H1 (cell line): Measurements from ENCODE around the gene SLC7A10. TPM values are rescaled to one million over a fixed set of nuclear protein-coding genes. Genes with fewer than 3 reads are reported as not detected.
A peak's percentile ranks its signal among the peaks of the same experiment; 100 is the strongest.

Experiments used
- CTCF ChIA-PET: fragments of 300-600 bp; sonication (Branson Sonifier 250); formaldehyde crosslinking; loops from one replicate; lab custom pipeline; 2021; ENCODE audit not compliant: partially characterized antibody; lab: Charles Lee
- POLR2A ChIA-PET: fragments of 300-600 bp; sonication (Branson Sonifier 250); formaldehyde crosslinking; loops from one replicate; lab custom pipeline; 2021; ENCODE audit warnings: inconsistent platforms; ENCODE audit not compliant: partially characterized antibody; lab: Charles Lee
- DNase-seq, 2 experiments: peaks; one replicate each; pipeline versions ENCODE4 v3.0.0 to v3.0.0-alpha.2; 2010 to 2022; ENCODE audit warnings: low spot score in 2 of 2, low read depth in 1 of 2, mixed read lengths in 1 of 2
- FAIRE-seq: peaks from 2 replicates; lab custom pipeline; 2011; peaks lifted over from hg19 to GRCh38; lab: Jason Lieb, UNC
- H2AFZ ChIP-seq: 2 replicates; pipeline ENCODE4 v1.8.1; 2012; ENCODE audit warnings: low read length, inconsistent platforms
- H2AK5ac ChIP-seq: 2 replicates; pipeline ENCODE4 v1.6.1; 2013; ENCODE audit warnings: low read depth, low read length
- H2BK120ac ChIP-seq: replicated peaks from 2 replicates; pipeline ENCODE3; 2013; ENCODE audit warnings: low read depth, low read length, inconsistent platforms
- H2BK12ac ChIP-seq: 2 replicates; pipeline ENCODE4 v1.6.1; 2013; ENCODE audit warnings: low read depth, low read length
- H2BK15ac ChIP-seq: 2 replicates; pipeline ENCODE4 v1.6.1; 2013; ENCODE audit warnings: low read length
- H2BK20ac ChIP-seq: 2 replicates; pipeline ENCODE4 v1.6.1; 2013; ENCODE audit warnings: low read length
- H2BK5ac ChIP-seq: 2 replicates; pipeline ENCODE4 v1.6.1; 2013; ENCODE audit warnings: low read depth, low read length
- H3K14ac ChIP-seq: 2 replicates; pipeline ENCODE4 v1.6.1; 2013; ENCODE audit warnings: inconsistent platforms; ENCODE audit not compliant: insufficient read length
- H3K18ac ChIP-seq: 2 replicates; pipeline ENCODE4 v1.6.1; 2013; ENCODE audit warnings: low read length; ENCODE audit errors: extremely low read depth
- H3K23ac ChIP-seq: 2 replicates; pipeline ENCODE4 v1.6.1; 2013; ENCODE audit warnings: inconsistent platforms; ENCODE audit not compliant: insufficient read length
- H3K23me2 ChIP-seq: 2 replicates; pipeline ENCODE4 v1.6.1; 2013; ENCODE audit warnings: low read depth, low read length
- H3K27ac ChIP-seq: 2 replicates; pipeline ENCODE4 v1.6.1; 2011; ENCODE audit warnings: low read depth, low read length, inconsistent platforms
- H3K27me3 ChIP-seq, 4 experiments: replicated peaks in 1 of 4; 1 replicate in 1 of 4; 2 replicates in 3 of 4; pipeline versions ENCODE4 v1.6.1 to v1.8.1; 2011 to 2013; ENCODE audit warnings: low read length in 3 of 4, mild to moderate bottlenecking in 3 of 4, inconsistent platforms in 2 of 4, mixed read lengths in 2 of 4, moderate library complexity in 1 of 4; ENCODE audit not compliant: control insufficient read depth in 3 of 4, insufficient read depth in 3 of 4; ENCODE audit errors: extremely low read depth in 1 of 4
- H3K36me3 ChIP-seq, 4 experiments: 2 replicates each; pipeline versions ENCODE4 v1.6.1 to v1.8.1; 2011 to 2013; ENCODE audit warnings: mild to moderate bottlenecking in 4 of 4, low read length in 3 of 4, moderate library complexity in 2 of 4, control low read depth in 1 of 4, inconsistent platforms in 1 of 4; ENCODE audit not compliant: insufficient read depth in 4 of 4, control insufficient read depth in 2 of 4
- H3K4ac ChIP-seq: replicated peaks from 2 replicates; pipeline ENCODE3; 2013; ENCODE audit warnings: low read length, low read depth, mixed read lengths, inconsistent platforms; ENCODE audit not compliant: insufficient read length
- H3K4me1 ChIP-seq, 4 experiments: replicated peaks in 1 of 4; 1 replicate in 1 of 4; 2 replicates in 3 of 4; pipeline versions ENCODE4 v1.6.1 to v1.8.1; 2011 to 2013; ENCODE audit warnings: low read length in 3 of 4, inconsistent platforms in 2 of 4, mixed read lengths in 1 of 4; ENCODE audit not compliant: insufficient read depth in 4 of 4, control insufficient read depth in 3 of 4
- H3K4me2 ChIP-seq, 2 experiments: 2 replicates each; pipeline versions ENCODE4 v1.6.1 to v1.8.1; 2011 to 2013; ENCODE audit warnings: low read depth in 2 of 2, low read length in 2 of 2, control low read depth in 1 of 2, inconsistent platforms in 1 of 2, mild to moderate bottlenecking in 1 of 2; ENCODE audit not compliant: insufficient read depth in 1 of 2
- H3K4me3 ChIP-seq, 4 experiments: fragments of 200-600, 300-600 bp in 1 of 4; sonication (generic), shearing (Covaris generic), sonication (Bioruptor Twin) in 1 of 4; 2 replicates each; pipeline versions ENCODE4 v1.5.1 to v1.8.1; 2011 to 2016; ENCODE audit warnings: low read length in 4 of 4, low read depth in 3 of 4, control low read depth in 2 of 4, inconsistent platforms in 2 of 4, mild to moderate bottlenecking in 2 of 4, mixed read lengths in 1 of 4, moderate library complexity in 1 of 4; ENCODE audit not compliant: insufficient read depth in 2 of 4; ENCODE audit errors: extremely low read depth in 1 of 4
- H3K56ac ChIP-seq: replicated peaks from 2 replicates; pipeline ENCODE3; 2013; ENCODE audit warnings: low read depth, mild to moderate bottlenecking, mixed read lengths, low read length, inconsistent platforms; ENCODE audit not compliant: insufficient read length
- H3K79me1 ChIP-seq: 2 replicates; pipeline ENCODE4 v1.6.1; 2013; ENCODE audit warnings: low read depth, low read length, control low read depth
- H3K79me2 ChIP-seq, 2 experiments: 2 replicates each; pipeline versions ENCODE4 v1.6.1 to v1.8.1; 2012 to 2013; ENCODE audit warnings: low read length in 2 of 2, mild to moderate bottlenecking in 2 of 2, inconsistent platforms in 1 of 2; ENCODE audit not compliant: insufficient read depth in 2 of 2, control insufficient read depth in 1 of 2
- H3K9ac ChIP-seq, 4 experiments: replicated peaks in 1 of 4; 1 replicate in 1 of 4; 2 replicates in 3 of 4; pipeline versions ENCODE4 v1.6.1 to v1.8.1; 2011 to 2013; ENCODE audit warnings: low read depth in 3 of 4, low read length in 3 of 4, control low read depth in 2 of 4, mild to moderate bottlenecking in 2 of 4, moderate library complexity in 2 of 4, inconsistent platforms in 1 of 4; ENCODE audit errors: extremely low read depth in 1 of 4
- H3K9me3 ChIP-seq, 2 experiments: 2 replicates each; pipeline versions ENCODE4 v1.6.1 to v1.8.1; 2012 to 2013; ENCODE audit warnings: mild to moderate bottlenecking in 2 of 2, moderate library complexity in 2 of 2, control low read depth in 1 of 2, inconsistent platforms in 1 of 2, low read depth in 1 of 2, low read length in 1 of 2, mixed read lengths in 1 of 2; ENCODE audit not compliant: insufficient read depth in 2 of 2
- H4K20me1 ChIP-seq, 2 experiments: replicated peaks in 1 of 2; 2 replicates each; pipeline versions ENCODE3 to v1.8.1; 2011 to 2013; ENCODE audit warnings: inconsistent platforms in 2 of 2, low read length in 2 of 2, mild to moderate bottlenecking in 1 of 2; ENCODE audit not compliant: insufficient read depth in 2 of 2, control insufficient read depth in 1 of 2
- H4K5ac ChIP-seq: 2 replicates; pipeline ENCODE4 v1.6.1; 2013; ENCODE audit warnings: low read length, low read depth, mixed read lengths, inconsistent platforms; ENCODE audit not compliant: insufficient read length
- H4K8ac ChIP-seq: 2 replicates; pipeline ENCODE4 v1.8.0; 2013; ENCODE audit warnings: mild to moderate bottlenecking, moderate library complexity, low read length, inconsistent platforms; ENCODE audit not compliant: insufficient read depth; ENCODE audit errors: extremely low read depth
- H4K91ac ChIP-seq: replicated peaks from 2 replicates; pipeline ENCODE3; 2013; ENCODE audit warnings: low read length, mixed read lengths, inconsistent platforms; ENCODE audit not compliant: insufficient read length
- KDM5A ChIP-seq: fragments of 200-600 bp; IDR thresholded peaks from 2 replicates; pipeline ENCODE4 v1.7.1; 2012; ENCODE audit warnings: mild to moderate bottlenecking, low read length, inconsistent platforms, mixed read lengths
- NANOG ChIP-seq: IDR thresholded peaks from 2 replicates; pipeline ENCODE4 v1.6.1; 2011; ENCODE audit warnings: low read length, low read depth, mild to moderate bottlenecking, inconsistent platforms; ENCODE audit not compliant: insufficient read depth, poor library complexity, severe bottlenecking
- NRF1 ChIP-seq: IDR thresholded peaks from 2 replicates; pipeline ENCODE4 v1.6.1; 2011; ENCODE audit warnings: mild to moderate bottlenecking, low read depth, low read length, improper control_type of control experiment
- PHF8 ChIP-seq: fragments of 200-600 bp; sonication (generic); conservative IDR thresholded peaks from 2 replicates; pipeline ENCODE4 v1.7.1; 2012; ENCODE audit warnings: low read depth, mild to moderate bottlenecking, inconsistent platforms, low read length, moderate library complexity
- SAP30 ChIP-seq: fragments of 300-600 bp; sonication (generic); IDR thresholded peaks from 2 replicates; pipeline ENCODE4 v1.7.1; 2012; ENCODE audit warnings: low read length, moderate library complexity, mild to moderate bottlenecking, inconsistent platforms; ENCODE audit not compliant: insufficient read depth, insufficient replicate concordance
- WGBS, 2 experiments: shearing (Covaris generic) in 1 of 2; methylation state at CpG; one replicate each; pipeline versions ENCODE4 v1.1.6 to v1.1.7; 2013 to 2015; ENCODE audit warnings: low lambda C conversion rate in 2 of 2, mixed read lengths in 2 of 2, inconsistent platforms in 1 of 2, low coverage in 1 of 2, missing lambda C conversion rate in 1 of 2; ENCODE audit not compliant: insufficient replicate concordance in 2 of 2, insufficient coverage in 1 of 2, insufficient read length in 1 of 2; ENCODE audit errors: extremely low coverage in 1 of 2, missing lambda C conversion rate in 1 of 2; 5-methylcytosine and 5-hydroxymethylcytosine counted together
- polyA plus RNA-seq, 7 experiments: library from polyadenylated mRNA; depleted of rRNA in 3 of 7; stranded (reverse) in 5 of 7; unstranded in 2 of 7; fragments of >200 nt in 5 of 7; fragments of 200-250 nt in 2 of 7; gene quantifications; 1 replicate in 5 of 7; 2 replicates in 1 of 7; 4 replicates in 1 of 7; pipeline versions ENCODE4 v1.2.1 to v1.2.3, GENCODE V29; 2011 to 2013; ENCODE audit warnings: missing spikeins in 2 of 7, mixed read lengths in 2 of 7
- total RNA-seq: library from RNA; stranded (reverse); fragmentation: NEBNext Ultra II Directional; extraction: Animal tissue kit (Norgen Biotek cat#: 25700); gene quantifications from 2 replicates; pipeline ENCODE4 v1.2.1, GENCODE V29; 2021
- TF ChIP-seq, protein P1 (sequence below): IDR thresholded peaks from 2 replicates; pipeline ENCODE4 v1.6.1; 2011; ENCODE audit warnings: low read depth, mild to moderate bottlenecking, low read length; ENCODE audit not compliant: insufficient read depth
- TF ChIP-seq, protein P2 (sequence below): IDR thresholded peaks from 2 replicates; pipeline ENCODE4 v1.6.1; 2012; ENCODE audit warnings: low read length, inconsistent platforms
- TF ChIP-seq, protein P3 (sequence below): IDR thresholded peaks from 2 replicates; pipeline ENCODE4 v1.6.1; 2012; ENCODE audit warnings: inconsistent platforms

SLC7A10 gene
- total and polyA plus RNA-seq, 2 of the 8 experiments (the other 6 are each of a cell fraction or from before 2014, with no cell fraction given) = 3.7 to 7.1 TPM

DNA sequence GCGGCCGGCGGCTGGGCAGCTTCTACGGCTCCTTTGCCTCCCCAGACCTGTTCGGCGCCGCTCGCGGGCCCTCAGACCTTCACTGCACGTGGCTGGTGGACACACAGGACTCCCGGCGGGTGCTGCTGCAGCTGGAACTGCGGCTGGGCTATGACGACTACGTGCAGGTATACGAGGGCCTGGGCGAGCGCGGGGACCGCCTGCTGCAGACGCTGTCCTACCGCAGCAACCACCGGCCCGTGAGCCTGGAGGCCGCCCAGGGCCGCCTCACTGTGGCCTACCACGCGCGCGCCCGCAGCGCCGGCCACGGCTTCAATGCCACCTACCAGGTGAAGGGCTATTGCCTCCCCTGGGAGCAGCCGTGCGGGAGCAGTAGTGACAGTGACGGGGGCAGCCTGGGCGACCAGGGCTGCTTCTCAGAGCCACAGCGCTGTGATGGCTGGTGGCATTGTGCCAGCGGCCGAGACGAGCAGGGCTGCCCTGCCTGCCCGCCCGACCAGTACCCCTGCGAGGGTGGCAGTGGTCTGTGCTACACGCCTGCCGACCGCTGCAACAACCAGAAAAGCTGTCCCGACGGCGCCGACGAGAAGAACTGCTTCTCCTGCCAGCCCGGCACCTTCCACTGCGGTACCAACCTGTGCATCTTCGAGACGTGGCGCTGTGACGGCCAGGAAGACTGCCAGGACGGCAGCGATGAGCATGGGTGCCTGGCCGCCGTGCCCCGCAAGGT lies 20.0 kb downstream of the SLC7A10 start:
- Histone ChIP-seq H3K4me3 (no peak overlapping the region), H3K9me3 (no peaks in the 10 kb centered on the region), H3K36me3 (peaks cover 0 to 28% (median 2%) of the 10 kb centered on the region in 4 experiments; a peak in 4 of 8 replicates), H2BK5ac (peak overlapping the region; percentile 30; the same call in 1 of the 2 replicates), H2AFZ (no peak overlapping the region), H4K20me1 (peaks cover 4 to 7% of the 10 kb centered on the region in 2 experiments), H2AK5ac (no peak overlapping the region), H3K27me3 (no peaks in the 10 kb centered on the region), H3K79me1 (peaks cover 3% of the 10 kb centered on the region; the same call in 1 of the 2 replicates), H3K4ac (no peak overlapping the region), H3K4me1 (no peaks in the 10 kb centered on the region), H2BK15ac (no peak overlapping the region), H4K8ac (peak overlapping the region; percentile 51), H4K5ac (no peak overlapping the region), H3K18ac (no peak overlapping the region), H3K27ac (no peak overlapping the region), H3K23ac (no peak overlapping the region), H2BK12ac (no peak overlapping the region), H4K91ac (no peak overlapping the region), H3K9ac (no peak overlapping the region), H3K56ac (no peak overlapping the region), H3K23me2 (no peaks in the 10 kb centered on the region), H3K4me2 (no peak overlapping the region), H2BK20ac (no peak overlapping the region), H3K79me2 (no peaks in the 10 kb centered on the region), H2BK120ac (no peak overlapping the region), H3K14ac (no peak overlapping the region)
- no peak for FAIRE-seq
- POLR2A ChIA-PET = interaction anchor here (1.6 kb wide), 1 partner anchor 10 kb away, joined by 3 read pairs; no protein-coding TSS in a partner anchor
- CTCF ChIA-PET = no interaction called here
- 95% methylated on average over 53 of the region's 64 CpGs; no CpG with 5 or more reads in 1 of the 2 experiments for WGBS, 2 experiments
- no peak for DNase-seq
- no peak for TF ChIP-seq KDM5A
- TF ChIP-seq NRF1 = no peak
- TF ChIP-seq, protein P1, sequence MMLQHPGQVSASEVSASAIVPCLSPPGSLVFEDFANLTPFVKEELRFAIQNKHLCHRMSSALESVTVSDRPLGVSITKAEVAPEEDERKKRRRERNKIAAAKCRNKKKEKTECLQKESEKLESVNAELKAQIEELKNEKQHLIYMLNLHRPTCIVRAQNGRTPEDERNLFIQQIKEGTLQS = no peak
- TF ChIP-seq NANOG = no peak
- TF ChIP-seq PHF8 = no peak
- TF ChIP-seq, protein P2, sequence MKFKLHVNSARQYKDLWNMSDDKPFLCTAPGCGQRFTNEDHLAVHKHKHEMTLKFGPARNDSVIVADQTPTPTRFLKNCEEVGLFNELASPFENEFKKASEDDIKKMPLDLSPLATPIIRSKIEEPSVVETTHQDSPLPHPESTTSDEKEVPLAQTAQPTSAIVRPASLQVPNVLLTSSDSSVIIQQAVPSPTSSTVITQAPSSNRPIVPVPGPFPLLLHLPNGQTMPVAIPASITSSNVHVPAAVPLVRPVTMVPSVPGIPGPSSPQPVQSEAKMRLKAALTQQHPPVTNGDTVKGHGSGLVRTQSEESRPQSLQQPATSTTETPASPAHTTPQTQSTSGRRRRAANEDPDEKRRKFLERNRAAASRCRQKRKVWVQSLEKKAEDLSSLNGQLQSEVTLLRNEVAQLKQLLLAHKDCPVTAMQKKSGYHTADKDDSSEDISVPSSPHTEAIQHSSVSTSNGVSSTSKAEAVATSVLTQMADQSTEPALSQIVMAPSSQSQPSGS = no peak
- TF ChIP-seq, protein P3, sequence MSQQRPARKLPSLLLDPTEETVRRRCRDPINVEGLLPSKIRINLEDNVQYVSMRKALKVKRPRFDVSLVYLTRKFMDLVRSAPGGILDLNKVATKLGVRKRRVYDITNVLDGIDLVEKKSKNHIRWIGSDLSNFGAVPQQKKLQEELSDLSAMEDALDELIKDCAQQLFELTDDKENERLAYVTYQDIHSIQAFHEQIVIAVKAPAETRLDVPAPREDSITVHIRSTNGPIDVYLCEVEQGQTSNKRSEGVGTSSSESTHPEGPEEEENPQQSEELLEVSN = no peak
- no peak for TF ChIP-seq SAP30
